HepG2 (cell line): ENCODE results near the gene CALML6. TPM values are rescaled to one million over a fixed set of nuclear protein-coding genes. Genes with fewer than 3 reads are reported as not detected.
"Not testable (repeated sequence)": the region's sequence is repeated elsewhere in the genome, so short reads cannot be mapped to it uniquely, and the experiment has no call there.

ENCODE experiments used
- ATAC-seq: fragments of 200-7000 bp; cut with Tn5 transposase; 3 replicates; pipeline ENCODE4 v1.9.1; 2020; ENCODE audit warnings: mild to moderate bottlenecking, moderate library complexity
- BruUV-seq: library from RNA; stranded (reverse); fragments of 400-500 nt; replicated peaks from 2 replicates; lab custom pipeline; 2021; lab: Mats Ljungman, UMichigan
- CTCF ChIA-PET: fragments of 300-600 bp; formaldehyde crosslinking; extraction: SDS; loops from one replicate; lab custom pipeline; 2021; ENCODE audit warnings: low total read pairs, inconsistent platforms, low intra/inter-chr PET ratio; lab: Yijun Ruan, JAX
- POLR2A ChIA-PET: fragments of 350-600 bp; sonication (Branson Sonifier 250); formaldehyde crosslinking; loops from one replicate; lab custom pipeline; 2020; ENCODE audit warnings: antibody characterized with exemption, inconsistent platforms; lab: Yijun Ruan, JAX
- DNase-seq: peaks from one replicate; pipeline ENCODE4 v3.0.0-alpha.2; 2015; ENCODE audit warnings: low spot score
- FAIRE-seq: peaks from 3 replicates; lab custom pipeline; 2011; peaks lifted over from hg19 to GRCh38; lab: Jason Lieb, UNC
- H2AFZ ChIP-seq: one replicate; pipeline ENCODE4 v1.6.1; 2011; ENCODE audit warnings: low read length, inconsistent platforms
- H3K27ac ChIP-seq: fragments of 300-600 bp; 3 replicates; pipeline ENCODE4 v1.8.0; 2011; ENCODE audit warnings: mixed run types, mild to moderate bottlenecking, mixed read lengths, low read length, inconsistent platforms; ENCODE audit not compliant: insufficient read depth; ENCODE audit errors: extremely low read length
- H3K27me3 ChIP-seq, 2 experiments: fragments of 200-600 bp in 1 of 2; 2 replicates in 1 of 2; 3 replicates in 1 of 2; pipeline versions ENCODE4 v1.6.0 to v1.8.0; 2011; ENCODE audit warnings: low read length in 2 of 2, mild to moderate bottlenecking in 2 of 2, moderate library complexity in 2 of 2, inconsistent platforms in 1 of 2; ENCODE audit not compliant: insufficient read depth in 2 of 2, control insufficient read depth in 1 of 2
- H3K36me3 ChIP-seq, 2 experiments: fragments of 200-600 bp in 1 of 2; replicated peaks in 1 of 2; 2 replicates in 1 of 2; 3 replicates in 1 of 2; pipeline versions ENCODE4 v1.5.1 to v1.8.0; 2011; ENCODE audit warnings: low read length in 2 of 2, inconsistent platforms in 1 of 2; ENCODE audit not compliant: insufficient read depth in 2 of 2, control insufficient read depth in 1 of 2
- H3K4me1 ChIP-seq: 2 replicates; pipeline ENCODE4 v1.5.1; 2012; ENCODE audit warnings: low read length, inconsistent platforms; ENCODE audit not compliant: insufficient read depth
- H3K4me2 ChIP-seq: 2 replicates; pipeline ENCODE4 v1.6.0; 2011; ENCODE audit warnings: low read depth, low read length, inconsistent platforms
- H3K4me3 ChIP-seq, 3 experiments: fragments of 200-600 bp in 1 of 3; sonication (generic), shearing (Covaris generic) in 1 of 3; replicated peaks in 1 of 3; 2 replicates each; pipeline ENCODE4 v1.5.1; 2011 to 2016; ENCODE audit warnings: low read length in 3 of 3, inconsistent platforms in 2 of 3, low read depth in 2 of 3, mild to moderate bottlenecking in 2 of 3, control low read depth in 1 of 3, mixed read lengths in 1 of 3; ENCODE audit not compliant: insufficient read depth in 1 of 3
- H3K79me2 ChIP-seq: one replicate; pipeline ENCODE4 v1.6.1; 2011; ENCODE audit warnings: low read length, inconsistent platforms; ENCODE audit not compliant: insufficient read depth
- H3K9ac ChIP-seq: 2 replicates; pipeline ENCODE4 v1.6.0; 2011; ENCODE audit warnings: mild to moderate bottlenecking, low read depth, low read length, inconsistent platforms; ENCODE audit not compliant: insufficient read depth
- H3K9me3 ChIP-seq: 2 replicates; pipeline ENCODE4 v1.5.1; 2012; ENCODE audit warnings: mild to moderate bottlenecking, low read length
- H4K20me1 ChIP-seq: 2 replicates; pipeline ENCODE4 v1.6.0; 2011; ENCODE audit warnings: inconsistent platforms, mild to moderate bottlenecking, low read length, moderate library complexity; ENCODE audit not compliant: insufficient read depth
- MEIS1 ChIP-seq: sonication (generic); formaldehyde crosslinking; IDR thresholded peaks from 2 replicates; pipeline ENCODE4 v1.9.0; 2021; ENCODE audit warnings: mild to moderate bottlenecking, missing genetic modification reagents, moderate library complexity, borderline replicate concordance
- MIER3 ChIP-seq: IDR thresholded peaks from 2 replicates; pipeline ENCODE4 v1.6.1; 2016; ENCODE audit warnings: missing compliant biosample characterization, borderline replicate concordance
- NR0B2 ChIP-seq: sonication (generic); formaldehyde crosslinking; IDR thresholded peaks from 2 replicates; pipeline ENCODE4 v1.4.0; 2020; ENCODE audit warnings: mild to moderate bottlenecking, missing genetic modification reagents
- RAD21 ChIP-seq: fragments of 450-650 bp; formaldehyde crosslinking; IDR thresholded peaks from 2 replicates; pipeline ENCODE4 v1.5.0; 2020; ENCODE audit warnings: mild to moderate bottlenecking
- ZMYM3 ChIP-seq: sonication (generic); formaldehyde crosslinking; IDR thresholded peaks from 2 replicates; pipeline ENCODE4 v1.5.1; 2020; ENCODE audit warnings: mild to moderate bottlenecking, missing genetic modification reagents
- ZNF558 ChIP-seq: sonication (generic); formaldehyde crosslinking; IDR thresholded peaks from 2 replicates; pipeline ENCODE4 v1.9.0; 2022; ENCODE audit warnings: mild to moderate bottlenecking, missing genetic modification reagents, borderline replicate concordance
- ZNF607 ChIP-seq: sonication (generic); formaldehyde crosslinking; IDR thresholded peaks from 2 replicates; pipeline ENCODE4 v1.5.1; 2020; ENCODE audit warnings: missing genetic modification reagents, mild to moderate bottlenecking, borderline replicate concordance
- WGBS: methylation state at CpG from one replicate; pipeline ENCODE4 v1.1.6; 2017; ENCODE audit warnings: low lambda C conversion rate; 5-methylcytosine and 5-hydroxymethylcytosine counted together
- in situ Hi-C: cut with HindIII; loops from 2 replicates; pipeline ENCODE4 v1.10.0; 2017; ENCODE audit warnings: low pct_unique_long_range_greater_than_20kb; ENCODE audit not compliant: extremely low pct_ligation_motif_present
- intact Hi-C: fragments of 100-400 bp; cut with micrococcal nuclease; formaldehyde crosslinking; loops from one replicate; pipeline ENCODE4 v1.10.0; 2022; ENCODE audit not compliant: unreplicated experiment
- polyA plus RNA-seq, 8 experiments: library from polyadenylated mRNA; depleted of rRNA in 3 of 8; stranded (reverse) in 7 of 8; unstranded in 1 of 8; fragments of >200 nt; fragmentation: Illumina TruSeq in 4 of 8; extraction: Trizol in 4 of 8; gene quantifications; 2 replicates each; pipeline versions ENCODE4 v1.2.1 to v1.2.3, GENCODE V29; 2011 to 2016; ENCODE audit warnings: low read depth in 4 of 8, missing spikeins in 1 of 8, mixed read lengths in 1 of 8; ENCODE audit not compliant: insufficient read depth in 1 of 8
- total RNA-seq, 5 experiments: library from RNA; depleted of rRNA; stranded (reverse); fragments of >200 nt; fragmentation: Illumina TruSeq; extraction: Trizol; gene quantifications; 2 replicates each; pipeline ENCODE4 v1.2.3, GENCODE V29; 2016; ENCODE audit warnings: low read depth in 1 of 5
- TF ChIP-seq, protein P1 (sequence below): fragments of 450-650 bp; IDR thresholded peaks from 2 replicates; pipeline ENCODE4 v1.6.1; 2016

The CALML6 gene
- total and polyA plus RNA-seq, 2 of the 13 experiments (the other 11 are each of a cell fraction or from before 2014, with no cell fraction given): 0.11 to 0.12 TPM

GRCh38 chr1:1934848-1935247 is 19.8 kb downstream of the CALML6 start:
- H3K4me3 ChIP-seq, H4K20me1 ChIP-seq, H3K9me3 ChIP-seq, FAIRE-seq, H3K9ac ChIP-seq, H3K4me2 ChIP-seq, BruUV-seq, H3K36me3 ChIP-seq, CTCF ChIA-PET, H3K27me3 ChIP-seq, H3K27ac ChIP-seq, H3K79me2 ChIP-seq, ATAC-seq, H2AFZ ChIP-seq, DNase-seq, in situ Hi-C loops: not testable (repeated sequence)
- 62% methylated on average over 4 of the region's 21 CpGs for WGBS
- H3K4me1 ChIP-seq: peaks cover 10% of the 10 kb centered on the region
- intact Hi-C loops: loop anchor here (2.0 kb wide), 1 partner anchor 112 kb away; no protein-coding TSS in a partner anchor
- POLR2A ChIA-PET: interaction anchor here (1.0 kb wide), 1 partner anchor 14 kb away, joined by 3 read pairs; no protein-coding TSS in a partner anchor

DNA sequence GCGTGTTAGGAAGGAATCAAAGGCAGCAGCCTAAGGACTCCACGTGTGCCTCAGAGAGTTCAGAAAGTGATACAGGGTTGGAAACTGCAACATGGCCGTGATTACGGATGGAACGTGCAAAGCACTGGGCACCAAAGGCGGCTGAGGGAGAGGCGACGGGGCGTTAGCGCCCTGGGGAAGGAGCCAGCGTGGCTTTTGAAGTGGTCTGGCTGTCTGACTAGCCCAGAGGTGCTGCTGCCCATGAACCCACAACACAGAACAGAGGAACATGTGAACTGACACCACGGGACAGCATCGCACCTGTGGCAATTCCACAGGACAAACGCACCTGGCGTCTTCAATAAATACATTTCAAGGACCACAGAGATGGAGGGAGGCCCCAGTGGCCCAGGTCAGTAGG is 22.0 kb downstream of the CALML6 start:
- TF ChIP-seq ZNF558 (CRISPR knock-in tag) (no peak), NR0B2 (CRISPR knock-in tag) (no peak), MEIS1 (no peak), RAD21 (CRISPR knock-in tag) (no peak), ZMYM3 (CRISPR knock-in tag) (no peak), MIER3 (no peak), ZNF607 (CRISPR knock-in tag) (no peak)
- TF ChIP-seq, protein P1, sequence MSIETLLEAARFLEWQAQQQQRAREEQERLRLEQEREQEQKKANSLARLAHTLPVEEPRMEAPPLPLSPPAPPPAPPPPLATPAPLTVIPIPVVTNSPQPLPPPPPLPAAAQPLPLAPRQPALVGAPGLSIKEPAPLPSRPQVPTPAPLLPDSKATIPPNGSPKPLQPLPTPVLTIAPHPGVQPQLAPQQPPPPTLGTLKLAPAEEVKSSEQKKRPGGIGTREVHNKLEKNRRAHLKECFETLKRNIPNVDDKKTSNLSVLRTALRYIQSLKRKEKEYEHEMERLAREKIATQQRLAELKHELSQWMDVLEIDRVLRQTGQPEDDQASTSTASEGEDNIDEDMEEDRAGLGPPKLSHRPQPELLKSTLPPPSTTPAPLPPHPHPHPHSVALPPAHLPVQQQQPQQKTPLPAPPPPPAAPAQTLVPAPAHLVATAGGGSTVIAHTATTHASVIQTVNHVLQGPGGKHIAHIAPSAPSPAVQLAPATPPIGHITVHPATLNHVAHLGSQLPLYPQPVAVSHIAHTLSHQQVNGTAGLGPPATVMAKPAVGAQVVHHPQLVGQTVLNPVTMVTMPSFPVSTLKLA: no peak
- intact Hi-C loops (no loop called here), in situ Hi-C loops (no loop called here)
- ATAC-seq (no peak), DNase-seq (no peak), FAIRE-seq (no peak)
- H3K27me3 ChIP-seq: no peaks in the 10 kb centered on the region
- no peak overlapping the region for H3K27ac ChIP-seq
- no peak overlapping the region for H3K4me3 ChIP-seq
- no peak overlapping the region for H2AFZ ChIP-seq
- POLR2A ChIA-PET: no interaction called here
- CTCF ChIA-PET: no interaction called here
- H3K4me1 ChIP-seq: peaks cover 31% of the 10 kb centered on the region
- H3K79me2 ChIP-seq: peaks cover under 1% of the 10 kb centered on the region
- no peaks in the 10 kb centered on the region; a peak in 1 of 5 replicates for H3K36me3 ChIP-seq
- no peak overlapping the region for H3K9ac ChIP-seq
- 93% methylated on average over 15 of the region's 15 CpGs for WGBS
- H3K4me2 ChIP-seq: no peak overlapping the region
- H4K20me1 ChIP-seq: no peaks in the 10 kb centered on the region
- no TSS peak for BruUV-seq
- H3K9me3 ChIP-seq: no peaks in the 10 kb centered on the region
